Measurements from ENCODE around the gene RNF167. TPM values are rescaled to one million over a fixed set of nuclear protein-coding genes. Genes with fewer than 3 reads are reported as not detected.

The RNF167 gene
- total RNA-seq, 1 experiment from 2014 or later, result 30.6 TPM

DNA sequence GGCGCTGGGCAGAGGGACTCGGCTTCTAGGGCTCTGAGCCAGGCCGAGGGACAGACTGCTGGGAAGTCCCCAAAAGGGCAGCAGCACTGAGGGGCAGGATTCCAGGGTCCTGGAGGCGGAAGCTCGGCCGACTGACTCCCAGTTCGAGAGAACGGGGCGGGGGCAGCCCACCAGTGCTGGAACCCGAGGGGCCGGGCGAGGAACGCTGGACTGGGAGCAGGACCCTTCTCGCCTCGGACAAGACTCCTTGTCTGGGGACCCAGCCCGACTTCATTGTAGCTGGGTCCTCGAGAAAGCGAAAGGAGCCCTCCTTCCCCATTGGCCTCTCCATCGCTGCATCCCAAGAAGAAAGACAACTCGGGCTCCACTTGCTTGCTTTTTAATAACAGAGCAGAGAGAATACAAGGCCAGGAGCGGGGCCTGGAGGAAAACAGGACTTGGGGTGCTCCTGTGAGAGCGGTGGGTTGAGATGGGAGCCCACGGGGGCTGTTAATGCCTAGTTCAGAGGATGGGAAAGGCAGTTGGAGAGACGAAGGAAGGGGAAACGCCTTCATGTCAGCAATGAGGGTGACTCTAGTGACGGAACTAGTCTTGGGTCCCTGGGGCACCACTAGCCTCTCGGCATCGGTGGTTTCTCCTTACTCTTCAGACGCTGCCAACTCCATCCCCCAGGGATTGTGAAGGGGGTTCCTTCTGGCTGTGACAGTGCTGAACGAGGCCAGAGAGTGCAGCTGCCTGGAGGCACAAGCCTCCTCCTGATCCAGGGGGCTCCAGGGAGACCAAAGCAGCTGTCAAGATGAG is 47.9 kb downstream of the RNF167 start:
- in situ Hi-C loops (cut with HindIII; ENCODE audit: low pct_unique_long_range_greater_than_20kb, low sequenced_read_pairs), result no loop called here
- DNase-seq (ENCODE audit: low read depth, low spot score), result no peak

DNA sequence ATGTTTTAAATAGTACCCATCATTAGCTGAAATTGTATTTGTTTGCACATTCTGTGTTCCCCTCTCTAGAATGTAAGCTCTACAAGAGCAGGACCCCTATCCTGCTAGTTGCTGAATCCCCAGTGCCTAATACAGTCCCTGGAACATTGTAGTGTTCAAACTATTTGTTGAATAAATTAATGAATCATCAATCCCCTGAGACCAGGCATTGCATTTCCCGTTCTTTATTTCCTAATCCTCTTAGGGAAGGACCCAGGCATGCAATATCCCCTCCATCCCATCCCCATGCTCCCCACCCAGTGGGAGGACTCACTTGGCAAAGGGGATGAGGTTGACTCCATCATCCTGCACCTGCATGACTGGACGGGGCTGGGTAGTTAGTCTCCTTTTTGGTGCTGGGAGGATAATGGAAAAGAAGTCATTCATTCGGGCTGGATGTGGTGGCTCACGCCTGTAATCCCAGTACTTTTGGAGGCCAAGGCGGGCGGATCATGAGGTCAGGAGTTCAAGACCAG is 54.1 kb downstream of the RNF167 start:
- in situ Hi-C loops (cut with HindIII; ENCODE audit: low pct_unique_long_range_greater_than_20kb, low sequenced_read_pairs), result no loop called here
- no peak for DNase-seq (ENCODE audit: low read depth, low spot score)

Small RNAs within 50 kb of the gene (small RNA-seq; reads per million reads assigned to genes)
- gene MIR6864 (0 reads per million in 2 experiments), gene MIR6865 (0 reads per million in 2 experiments)

Other genes with a start within 250 kb of the RNF167 start
- 18.1 and 23.4 TPM in 2 replicates for gene PELP1, start 236.1 kb upstream of the RNF167 start, total RNA-seq (2014; rRNA removed; shearing (Covaris generic))
- gene ARRB2, start 229.6 kb upstream of the RNF167 start, total RNA-seq (2014; rRNA removed; shearing (Covaris generic)), result 13.6 and 17.2 TPM in 2 replicates
- 26.3 and 32.0 TPM in 2 replicates for gene MED11, start 208.8 kb upstream of the RNF167 start, total RNA-seq (2014; rRNA removed; shearing (Covaris generic))
- 0.11 TPM in 1 of 2 replicates, not detected in the other for gene ZMYND15, start 200.4 kb upstream of the RNF167 start, total RNA-seq (2014; rRNA removed; shearing (Covaris generic))
- 10.0 and 10.7 TPM in 2 replicates for gene CXCL16, start 200.3 kb upstream of the RNF167 start, total RNA-seq (2014; rRNA removed; shearing (Covaris generic))
- not detected in 2 replicates for gene TM4SF5, start 168.4 kb upstream of the RNF167 start, total RNA-seq (2014; rRNA removed; shearing (Covaris generic))
- not detected in 2 replicates for gene VMO1, start 153.9 kb upstream of the RNF167 start, total RNA-seq (2014; rRNA removed; shearing (Covaris generic))
- gene GLTPD2, start 151.3 kb upstream of the RNF167 start, total RNA-seq (2014; rRNA removed; shearing (Covaris generic)), result not detected in 2 replicates
- gene PSMB6, start 144.1 kb upstream of the RNF167 start, total RNA-seq (2014; rRNA removed; shearing (Covaris generic)), result 171 and 190 TPM in 2 replicates
- 10.2 and 10.5 TPM in 2 replicates for gene PLD2, start 133.1 kb upstream of the RNF167 start, total RNA-seq (2014; rRNA removed; shearing (Covaris generic))
- 18.7 and 19.5 TPM in 2 replicates for gene MINK1, start 106.9 kb upstream of the RNF167 start, total RNA-seq (2014; rRNA removed; shearing (Covaris generic))
- gene C17orf107, start 40.7 kb upstream of the RNF167 start, total RNA-seq (2014; rRNA removed; shearing (Covaris generic)), result not detected in 2 replicates
- gene CHRNE, start 37.2 kb upstream of the RNF167 start, total RNA-seq (2014; rRNA removed; shearing (Covaris generic)), result 0.11 TPM in 1 of 2 replicates, not detected in the other
- gene GP1BA, start 8.0 kb upstream of the RNF167 start, total RNA-seq (2014; rRNA removed; shearing (Covaris generic)), result not detected in 2 replicates
- gene SLC25A11, start 222 bp upstream of the RNF167 start, total RNA-seq (2014; rRNA removed; shearing (Covaris generic)), result 115 and 129 TPM in 2 replicates
- 714 and 787 TPM in 2 replicates for gene PFN1, start 8.3 kb downstream of the RNF167 start, total RNA-seq (2014; rRNA removed; shearing (Covaris generic))
- gene ENO3, start 10.9 kb downstream of the RNF167 start, total RNA-seq (2014; rRNA removed; shearing (Covaris generic)), result 3.6 and 4.3 TPM in 2 replicates
- gene SPAG7, start 27.5 kb downstream of the RNF167 start, total RNA-seq (2014; rRNA removed; shearing (Covaris generic)), result 41.6 and 55.3 TPM in 2 replicates
- gene CAMTA2, start 47.4 kb downstream of the RNF167 start, total RNA-seq (2014; rRNA removed; shearing (Covaris generic)), result 4.4 and 5.6 TPM in 2 replicates
- 0.16 and 0.24 TPM in 2 replicates for gene INCA1, start 57.3 kb downstream of the RNF167 start, total RNA-seq (2014; rRNA removed; shearing (Covaris generic))
- gene KIF1C, start 57.7 kb downstream of the RNF167 start, total RNA-seq (2014; rRNA removed; shearing (Covaris generic)), result 48.2 and 54.7 TPM in 2 replicates
- gene SLC52A1, start 95.2 kb downstream of the RNF167 start, total RNA-seq (2014; rRNA removed; shearing (Covaris generic)), result not detected in 2 replicates
- gene ZFP3, start 138.2 kb downstream of the RNF167 start, total RNA-seq (2014; rRNA removed; shearing (Covaris generic)), result 0.19 TPM in 1 of 2 replicates, not detected in the other
- 7.1 and 7.4 TPM in 2 replicates for gene ZNF232, start 171.6 kb downstream of the RNF167 start, total RNA-seq (2014; rRNA removed; shearing (Covaris generic))
- not detected in 2 replicates for gene USP6, start 175.8 kb downstream of the RNF167 start, total RNA-seq (2014; rRNA removed; shearing (Covaris generic))